ENCODE data around the gene CACNA1H.

Gene CACNA1H

DNA sequence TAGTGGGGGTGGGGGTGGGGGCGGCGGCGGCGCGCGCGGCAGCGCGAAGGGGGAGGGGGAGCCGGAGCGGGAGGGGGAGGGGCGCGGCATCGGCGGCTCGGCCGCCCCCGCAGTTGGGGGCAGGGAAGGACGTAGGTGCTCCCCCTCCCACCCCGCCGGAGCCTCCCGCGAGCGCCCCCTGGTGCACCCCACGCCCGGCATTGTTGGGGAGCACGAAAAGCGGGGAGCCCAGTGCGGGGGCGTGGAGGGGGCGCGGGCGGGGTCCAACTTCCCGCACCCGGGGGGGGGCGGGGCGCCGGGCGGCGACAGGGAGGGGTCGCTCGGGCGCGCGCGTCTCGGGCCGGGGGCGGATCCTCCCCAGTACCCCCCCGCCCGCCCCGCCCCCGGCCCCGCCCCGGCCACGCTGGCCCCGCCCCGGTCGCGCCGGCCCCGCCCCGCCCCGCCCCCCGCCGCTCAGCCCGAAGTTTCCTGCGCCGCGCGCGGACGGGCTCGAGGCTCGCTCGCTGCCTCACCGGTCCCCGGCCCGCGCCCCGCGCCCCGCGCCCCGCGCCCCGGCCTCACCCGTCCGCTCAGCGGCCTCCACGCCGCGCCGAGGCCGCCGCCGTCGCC, at the start of gene CACNA1H:
Gene CACNA1H (plus strand): TSS at position 456 of the 609 bp plus-strand sequence. CDS start 632 bp downstream, outside the sequence.
- DNase-seq: no peak

DNA sequence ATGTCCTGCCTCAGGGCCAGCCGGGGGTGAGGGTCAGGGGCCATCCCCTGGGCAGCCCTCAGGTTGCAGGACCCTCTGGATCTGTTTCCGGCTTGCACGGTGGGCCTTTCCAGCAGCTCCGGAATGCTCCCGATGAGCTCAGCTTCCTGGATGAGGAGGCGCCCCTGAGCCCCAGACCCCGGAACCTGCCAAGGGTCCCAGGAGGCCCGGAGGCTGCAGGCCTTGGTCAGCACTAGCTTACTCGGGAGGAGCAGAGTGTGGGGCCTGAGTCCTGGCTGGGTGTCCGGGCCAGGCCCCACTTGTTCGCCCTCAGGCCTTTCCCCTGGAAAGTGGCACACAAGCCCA, 49.3 kb upstream of the CACNA1H start:
- no peak for DNase-seq

DNA sequence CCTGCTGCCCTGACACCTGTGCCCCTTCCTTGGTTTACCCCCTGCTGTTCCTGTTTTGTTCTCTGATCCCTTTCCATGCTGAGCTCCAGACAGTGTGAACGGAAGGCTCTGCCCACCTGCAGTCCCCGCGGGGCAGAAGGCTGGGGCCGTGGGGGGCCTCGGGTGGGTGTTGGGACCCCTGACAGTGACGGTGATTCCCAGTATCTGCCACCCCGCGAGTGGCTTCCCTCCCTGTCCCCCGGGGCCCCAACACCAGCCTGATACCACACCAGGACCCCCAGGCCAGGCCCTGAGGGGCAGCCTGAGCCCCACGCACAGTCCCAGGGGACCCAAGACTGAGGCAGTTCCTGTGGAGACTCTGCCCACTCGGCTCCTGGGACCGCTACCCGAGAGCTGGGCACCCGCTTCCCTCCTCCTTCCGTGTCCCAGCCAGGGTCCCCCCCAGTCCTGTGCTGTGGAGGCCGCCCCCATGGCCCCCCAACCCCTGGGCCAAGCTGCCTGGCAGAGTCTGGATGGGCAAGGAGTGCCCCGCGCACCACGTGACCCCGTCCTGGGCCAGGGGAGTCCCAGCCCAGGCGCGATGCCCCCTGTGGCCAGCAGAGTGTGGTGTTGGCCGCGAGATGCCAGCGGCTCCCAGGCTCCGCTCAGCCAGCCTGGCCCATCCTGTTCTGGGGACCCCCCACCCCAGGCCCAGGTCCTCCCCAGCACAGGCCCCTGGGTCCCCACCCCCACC, 46.9 kb upstream of the CACNA1H start:
- peak; percentile 42 for DNase-seq

DNA sequence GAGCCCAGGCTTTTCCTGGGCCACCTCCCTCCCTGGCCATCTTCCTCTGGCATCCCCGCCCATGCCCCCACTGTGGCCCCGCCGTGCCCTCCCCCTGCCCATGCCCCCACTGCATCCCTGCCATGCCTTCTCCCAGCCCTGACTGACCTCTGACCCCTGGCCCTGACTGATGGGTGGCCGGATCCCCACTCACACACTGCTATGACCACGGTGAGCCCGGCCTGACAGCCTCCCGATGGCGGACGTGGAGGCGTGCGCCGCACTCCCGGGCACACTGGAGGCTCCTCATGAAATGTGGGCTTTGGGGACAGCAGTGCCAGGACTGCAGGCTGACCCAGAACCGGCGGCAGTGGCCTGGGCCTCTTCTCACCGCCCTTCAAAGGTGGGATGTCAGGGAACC, 46.2 kb upstream of the CACNA1H start:
- DNase-seq: no peak

DNA sequence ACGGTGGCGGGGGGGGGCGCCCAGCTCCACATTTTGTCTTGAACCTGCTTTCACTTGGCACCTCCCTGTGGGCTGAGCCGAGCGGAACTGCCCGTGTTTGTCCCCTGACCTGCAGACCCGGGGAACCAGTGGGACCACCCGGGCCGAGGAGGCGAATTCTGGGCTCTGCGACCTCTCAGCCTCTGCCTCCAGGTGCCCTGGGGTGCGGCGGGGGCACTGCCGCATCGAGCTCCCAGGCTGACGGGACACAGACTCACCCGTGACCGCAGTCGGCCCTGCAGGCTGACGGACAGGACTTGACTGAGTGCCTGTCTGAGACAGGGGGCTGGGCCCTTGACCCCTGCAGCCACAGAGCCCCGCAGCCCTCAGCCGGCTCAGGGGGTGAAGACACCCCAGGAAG, 45.8 kb upstream of the CACNA1H start:
- DNase-seq: no peak

DNA sequence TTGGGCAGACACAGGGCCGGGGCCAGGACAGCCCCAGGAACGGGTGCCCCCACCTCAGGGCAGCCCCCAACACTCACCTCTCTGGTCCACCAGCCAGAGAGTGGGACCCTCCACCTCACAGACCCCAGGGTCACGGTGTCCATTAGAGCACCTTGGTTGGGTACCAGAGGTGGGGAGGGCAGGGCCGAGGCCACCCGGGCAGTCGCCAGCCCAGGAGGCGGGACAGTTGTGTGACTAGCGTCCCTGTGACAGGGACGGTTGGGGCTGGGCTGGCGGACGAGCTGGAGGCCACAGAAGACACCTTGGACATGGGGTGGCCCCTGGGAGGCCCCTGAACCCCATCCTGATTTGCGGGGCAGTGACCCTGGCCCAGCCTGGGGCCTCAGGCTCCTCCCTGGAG, 45.2 kb upstream of the CACNA1H start:
- DNase-seq: no peak

DNA sequence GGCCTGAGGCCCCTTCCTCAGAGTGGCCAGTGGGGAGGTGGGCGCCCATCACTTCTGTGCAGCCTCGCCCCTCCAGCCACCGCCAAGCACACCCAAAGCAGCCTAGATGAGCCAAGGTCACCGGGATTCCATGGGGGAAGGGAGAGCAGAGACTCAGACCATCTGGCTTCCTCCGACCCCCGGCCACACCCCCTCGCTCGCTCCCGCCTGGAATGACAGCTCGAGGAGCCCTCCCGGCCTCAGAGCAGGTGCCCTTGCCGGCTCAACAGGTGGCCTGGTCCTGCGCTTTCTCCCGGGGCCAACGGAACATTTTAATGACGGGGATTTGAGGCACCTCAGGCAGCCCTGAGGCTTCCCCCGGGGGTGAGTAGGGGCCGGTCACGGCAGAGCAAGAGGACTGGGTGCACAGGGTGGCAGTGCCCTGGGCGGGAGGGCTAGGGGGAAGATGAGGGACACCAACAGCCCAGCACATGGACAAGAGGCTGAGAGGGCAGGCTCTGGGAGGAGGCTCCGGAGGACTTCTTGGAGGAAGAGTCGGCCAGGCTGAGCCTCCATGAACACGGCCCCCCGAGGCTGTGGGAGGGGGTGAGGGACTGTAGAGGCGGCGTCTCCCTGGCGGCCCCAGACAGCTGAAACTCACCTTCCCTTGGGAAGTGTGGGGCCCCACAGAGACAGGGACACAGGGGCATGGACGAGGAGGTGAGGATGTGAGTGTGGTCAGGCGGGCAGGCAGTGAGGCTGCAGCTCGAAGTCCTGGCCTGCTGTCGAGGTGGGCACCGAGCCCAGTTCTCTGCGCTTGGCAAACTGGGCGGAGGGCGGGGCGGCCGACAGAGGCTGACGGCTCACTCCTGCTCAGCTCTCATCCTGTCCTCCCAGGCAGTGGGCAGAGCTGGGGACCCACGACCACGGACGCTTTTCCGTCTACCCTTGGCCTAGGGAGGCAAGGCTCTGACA, 44.3 kb upstream of the CACNA1H start:
- DNase-seq: no peak

DNA sequence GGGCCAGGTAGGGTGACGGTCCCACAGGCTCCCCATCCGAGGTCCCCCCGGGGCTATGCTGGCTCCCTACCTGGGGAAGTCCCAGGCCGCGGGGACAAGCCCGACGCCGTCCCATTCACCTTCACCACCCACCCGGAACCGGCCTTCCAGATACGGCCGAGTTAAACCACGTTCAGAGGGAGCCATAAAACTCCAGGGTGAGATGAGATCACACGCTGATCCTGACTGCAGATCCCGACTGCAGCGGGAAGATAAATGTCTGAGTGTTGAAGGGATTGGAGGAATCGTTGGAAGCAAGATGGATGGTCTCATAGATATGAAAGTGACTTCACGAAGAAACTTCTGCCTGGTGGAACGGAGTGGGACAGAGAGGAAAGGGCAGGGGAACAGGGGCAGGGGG, 43.3 kb upstream of the CACNA1H start:
- no peak for DNase-seq

DNA sequence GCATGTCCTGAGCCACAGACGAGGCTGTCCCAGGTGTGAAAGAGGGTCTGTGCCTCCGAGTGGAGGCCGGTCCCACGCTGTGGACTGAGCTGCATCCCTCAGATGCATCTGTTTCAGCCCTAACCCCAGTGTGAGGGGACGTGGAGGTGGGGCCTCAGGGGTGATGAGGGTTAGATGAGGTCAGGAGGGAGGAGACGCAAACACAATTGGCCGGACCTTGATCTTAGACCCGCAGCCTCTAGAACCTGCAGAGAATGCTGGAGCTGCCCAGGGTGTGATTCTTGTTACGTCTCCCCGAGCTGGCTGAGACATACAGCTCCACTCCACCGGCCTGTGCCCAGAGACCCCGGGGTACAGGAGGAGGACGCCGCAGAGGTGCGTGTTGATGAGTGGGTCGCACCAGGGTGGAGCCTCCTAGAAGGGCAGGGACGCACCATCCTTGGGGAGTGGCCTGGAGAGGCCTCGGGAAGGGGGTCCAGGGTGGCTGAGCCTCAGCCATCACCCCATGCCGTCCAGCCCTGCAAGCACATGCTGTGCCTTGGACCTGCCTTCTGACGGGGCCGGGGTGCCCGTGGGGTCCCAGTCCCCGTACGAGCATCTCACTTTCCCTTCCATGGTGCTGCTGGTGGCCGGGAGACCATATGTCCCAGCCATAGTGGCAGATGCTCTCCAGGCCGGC, 40.3 kb upstream of the CACNA1H start:
- DNase-seq: no peak

DNA sequence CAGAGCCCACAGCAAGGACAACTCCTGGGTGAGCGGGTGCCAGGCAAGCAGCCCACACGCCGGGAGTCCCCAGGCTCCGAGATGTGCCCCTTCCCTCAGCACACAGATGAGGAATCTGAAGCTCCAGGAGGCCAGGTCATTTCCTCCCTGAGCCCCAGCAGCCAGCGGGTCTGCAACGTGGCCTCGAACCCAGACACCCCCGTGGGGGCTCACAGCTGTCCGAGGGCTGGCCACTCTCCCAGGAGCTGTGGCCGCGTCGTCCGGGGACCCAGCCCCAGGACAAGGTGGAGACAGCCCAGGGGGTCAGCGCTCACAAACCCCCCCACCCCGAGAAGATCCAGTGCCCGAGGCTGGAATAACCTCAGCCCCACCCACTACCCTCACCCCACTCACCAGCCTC, 39.4 kb upstream of the CACNA1H start:
- no peak for DNase-seq

DNA sequence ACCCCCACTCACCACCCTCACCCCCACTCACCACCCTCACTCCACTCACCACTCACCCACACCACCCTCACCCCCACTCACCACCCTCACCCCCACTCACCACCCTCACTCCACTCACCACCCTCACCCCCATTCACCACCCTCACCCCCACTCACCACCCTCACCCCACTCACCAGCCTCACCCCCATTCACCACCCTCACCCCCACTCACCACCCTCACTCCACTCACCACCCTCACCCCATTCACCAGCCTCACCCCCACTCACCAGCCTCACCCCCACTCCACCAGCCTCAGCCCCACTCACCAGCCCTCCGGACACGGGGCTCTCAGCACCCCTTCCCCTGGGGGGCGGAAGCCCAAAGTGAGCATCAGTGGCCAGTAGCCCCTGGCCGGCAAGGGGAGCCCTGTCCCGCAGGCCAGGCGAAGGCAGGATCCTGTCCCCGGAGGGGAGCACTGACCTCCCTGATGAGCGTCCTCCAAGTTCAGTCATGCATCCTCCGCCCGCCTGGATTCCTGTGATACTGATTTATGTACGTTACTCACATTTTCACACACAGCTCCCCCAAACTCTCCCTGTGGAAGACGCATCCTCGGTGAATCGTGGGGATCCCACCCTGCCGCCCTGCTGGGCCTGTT, 38.9 kb upstream of the CACNA1H start:
- DNase-seq: no peak

DNA sequence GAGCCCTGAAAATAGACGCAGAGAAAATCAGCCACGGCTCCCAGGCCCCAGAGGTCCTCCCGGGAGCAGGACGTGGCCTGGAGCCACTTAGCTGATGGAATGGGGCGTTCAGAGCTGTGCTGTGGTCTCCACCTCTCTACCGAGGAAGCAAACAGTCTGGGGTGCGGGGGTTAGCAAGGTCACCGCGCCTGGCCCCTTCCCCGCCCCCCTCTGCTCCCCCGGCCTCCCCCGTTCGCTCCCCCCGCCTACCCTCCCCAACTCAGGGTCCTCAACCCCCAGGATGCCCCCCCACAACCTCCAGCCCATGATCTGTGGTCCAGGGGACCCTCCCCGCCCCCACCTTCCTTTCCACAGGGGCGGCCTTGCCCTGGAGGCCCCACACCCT, 36.2 kb upstream of the CACNA1H start:
- DNase-seq: no peak

DNA sequence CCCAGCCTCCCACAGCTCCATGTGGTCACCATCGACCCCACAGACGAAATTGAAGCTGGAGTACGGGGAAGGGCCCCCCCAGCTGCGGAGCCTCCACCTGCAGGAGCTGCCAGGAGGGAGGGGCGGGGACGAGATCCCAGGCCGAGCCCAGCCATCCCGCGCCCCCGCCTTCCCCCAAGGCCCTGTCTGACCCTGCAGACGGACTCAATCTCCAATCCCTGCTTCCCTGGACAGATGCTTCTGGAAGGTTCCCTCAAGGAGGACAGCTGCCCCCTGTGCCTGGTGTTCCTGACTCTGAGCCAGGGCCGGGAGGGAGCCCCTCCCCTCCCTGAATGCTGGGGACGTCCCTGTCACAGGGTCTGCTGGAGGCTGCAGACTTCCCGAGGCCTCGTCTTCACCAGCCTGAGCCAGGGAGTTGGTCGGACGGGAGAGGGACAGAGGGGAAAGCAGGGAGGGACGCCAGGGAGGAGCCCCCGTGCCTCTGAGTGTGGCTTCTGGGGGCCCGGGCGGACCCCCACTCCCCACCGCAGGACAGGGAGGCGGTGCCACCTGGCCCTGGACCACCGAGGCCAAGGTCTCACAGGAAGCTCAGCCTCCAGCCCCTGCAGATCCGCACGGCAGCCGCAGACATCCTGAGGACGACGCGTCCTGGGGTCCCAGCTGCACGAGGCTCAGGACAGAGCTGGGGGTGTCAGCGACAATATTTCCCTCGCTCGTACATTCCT, 35.6 kb upstream of the CACNA1H start:
- DNase-seq: no peak

DNA sequence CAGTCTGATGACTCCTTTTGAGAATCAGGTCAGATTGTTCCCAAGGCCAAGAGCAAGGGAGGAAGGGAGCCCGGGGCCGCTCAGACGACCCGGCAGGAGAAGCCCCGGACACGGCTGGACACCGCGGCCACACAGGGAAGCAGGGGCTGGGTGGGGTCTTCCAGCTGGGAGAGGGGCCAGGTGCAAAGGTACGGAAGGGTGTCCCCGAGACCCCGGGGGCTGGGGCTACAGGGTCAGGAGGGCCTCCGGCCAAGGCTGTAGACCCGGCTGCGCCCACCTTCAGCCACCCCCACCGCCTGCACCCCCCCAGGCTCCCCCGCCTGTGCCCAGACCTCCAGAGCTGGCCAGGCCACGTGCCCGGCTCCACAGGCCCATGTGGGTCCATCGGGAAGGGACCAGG, 35.0 kb upstream of the CACNA1H start:
- no peak for DNase-seq

DNA sequence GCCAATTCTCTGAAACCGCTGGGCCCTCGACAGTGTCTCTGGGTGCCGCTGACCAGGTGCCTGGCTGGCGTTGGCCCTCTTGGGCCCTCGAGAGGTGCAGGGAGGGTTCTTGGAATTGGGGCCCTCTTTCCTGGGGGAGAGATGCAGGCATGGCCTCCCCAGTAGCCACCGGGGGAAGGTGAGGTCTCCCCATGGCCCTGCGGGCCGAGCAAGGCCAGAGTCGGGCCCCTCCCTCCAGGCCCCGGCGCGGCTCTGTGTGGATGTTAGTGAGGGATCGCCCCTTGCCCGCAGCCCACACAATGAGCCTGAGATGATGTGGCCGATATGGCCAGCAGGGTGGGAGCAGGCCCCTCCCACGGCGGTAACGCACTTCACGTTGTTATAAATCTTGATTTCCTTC, 33.8 kb upstream of the CACNA1H start:
- DNase-seq: no peak

DNA sequence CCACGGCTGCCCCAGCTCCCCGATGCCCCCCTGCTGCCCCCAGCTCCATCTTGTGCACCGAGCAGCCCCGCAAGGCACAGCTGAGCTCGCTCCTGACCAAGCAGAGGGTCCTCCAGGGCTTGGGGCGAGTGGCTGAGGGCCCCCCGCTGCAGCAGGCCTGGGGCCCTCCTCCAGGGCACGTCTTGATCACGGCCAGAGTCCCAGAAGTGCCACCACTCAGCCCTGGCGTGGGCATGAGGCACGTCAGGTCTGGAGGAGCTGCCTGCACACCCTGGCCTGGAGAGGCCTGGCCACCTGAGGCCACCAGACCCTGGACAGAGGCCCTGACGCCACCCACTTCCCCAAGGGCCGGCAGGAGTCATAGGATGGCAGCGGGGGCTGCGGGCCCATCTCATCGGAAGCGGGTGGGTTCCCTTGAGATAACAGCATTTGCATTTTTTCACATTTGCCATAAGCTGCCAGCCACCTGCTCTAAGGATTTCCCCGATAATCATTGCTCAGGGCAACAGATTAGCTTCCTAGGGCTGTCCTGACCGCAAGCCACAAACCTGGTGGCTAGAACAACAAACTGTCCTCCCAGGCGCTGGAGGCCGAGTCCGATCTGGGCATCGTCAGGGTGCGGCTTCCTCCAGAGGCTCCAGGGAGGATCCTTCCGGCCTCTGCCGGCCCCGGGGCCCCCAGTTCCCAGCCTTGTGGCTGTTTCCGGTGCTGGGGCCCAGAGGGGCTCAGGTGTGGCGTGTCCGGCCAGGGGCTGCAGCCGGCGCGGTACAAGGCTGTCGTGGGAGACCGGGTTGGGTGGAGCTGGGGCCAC, 32.9 kb upstream of the CACNA1H start:
- DNase-seq: no peak

DNA sequence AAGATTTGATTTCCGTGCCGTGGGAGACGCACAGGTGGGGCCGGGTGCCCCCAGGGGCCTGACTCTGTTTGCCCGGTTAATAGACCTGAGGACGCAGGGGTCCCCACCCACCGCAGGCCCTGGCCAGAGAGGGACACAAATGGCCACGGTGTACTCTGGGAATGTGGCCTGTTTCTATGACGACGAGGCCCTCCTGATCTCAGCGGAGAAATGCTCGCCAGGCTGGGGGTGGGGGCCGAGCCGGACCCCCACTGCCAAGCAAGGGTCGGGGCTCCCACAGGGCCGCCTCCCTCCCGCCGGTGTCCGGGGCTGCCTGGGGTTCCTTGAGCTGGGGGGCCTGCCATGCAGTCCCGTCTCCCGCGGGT, 32.3 kb upstream of the CACNA1H start:
- DNase-seq: no peak

DNA sequence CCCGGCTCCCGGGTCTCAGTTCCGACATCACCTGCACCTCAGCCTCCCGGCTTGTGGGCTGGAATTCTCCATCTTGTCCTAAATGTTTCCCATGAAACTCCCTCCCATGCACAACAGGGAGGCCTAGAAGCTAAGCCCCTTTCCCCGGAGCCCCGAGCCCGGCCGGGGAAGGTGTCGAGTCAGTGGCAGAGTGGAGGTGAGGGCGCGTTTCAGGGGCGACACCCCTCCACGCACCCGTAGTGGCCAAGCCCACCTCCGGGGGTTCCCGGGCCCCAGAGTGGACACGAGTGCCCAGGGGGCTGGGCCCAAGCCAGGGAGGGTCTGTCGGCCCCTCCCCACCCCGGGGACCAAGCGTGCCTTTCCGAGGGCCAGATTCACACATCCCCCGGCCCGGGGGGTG, 31.9 kb upstream of the CACNA1H start:
- no peak for DNase-seq

DNA sequence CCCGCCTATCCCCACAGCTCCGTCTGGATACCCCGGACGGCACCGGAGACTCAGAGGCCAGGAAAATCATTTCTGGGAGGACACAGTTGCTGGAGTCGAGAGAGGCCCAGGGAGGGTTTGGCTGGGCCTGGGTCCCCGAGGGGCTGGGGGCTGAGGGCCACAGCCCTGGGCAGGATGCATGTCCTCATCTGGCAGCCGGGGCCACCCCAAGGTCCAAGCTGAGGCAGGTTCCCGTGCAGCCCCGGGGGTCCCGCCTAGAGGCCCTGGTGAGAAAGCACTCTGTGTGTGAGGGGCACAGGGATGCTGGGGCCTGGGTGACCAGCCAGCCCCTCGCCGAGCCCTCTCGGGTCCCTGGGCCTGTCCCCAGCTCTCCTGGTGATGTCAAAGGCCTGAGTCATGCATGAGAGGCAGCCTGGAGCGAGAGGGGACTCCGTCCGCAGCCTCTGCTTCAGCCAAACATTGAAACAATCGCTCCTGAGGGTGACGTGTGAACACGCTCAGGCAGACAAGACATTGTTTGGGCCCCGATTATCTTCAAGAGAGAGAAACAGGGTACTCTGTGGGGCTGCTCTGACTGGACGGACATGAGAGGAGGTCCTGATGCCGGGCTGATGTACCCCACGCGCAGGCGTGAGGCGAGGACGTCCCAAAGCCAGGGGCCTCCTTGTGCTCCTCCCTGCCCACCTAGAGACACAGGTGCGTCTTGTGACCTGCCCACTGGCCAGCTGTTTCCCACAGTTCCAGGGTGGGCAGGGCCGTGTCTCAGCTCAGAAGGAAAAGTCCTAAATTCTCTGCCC, 31.1 kb upstream of the CACNA1H start:
- DNase-seq: no peak

DNA sequence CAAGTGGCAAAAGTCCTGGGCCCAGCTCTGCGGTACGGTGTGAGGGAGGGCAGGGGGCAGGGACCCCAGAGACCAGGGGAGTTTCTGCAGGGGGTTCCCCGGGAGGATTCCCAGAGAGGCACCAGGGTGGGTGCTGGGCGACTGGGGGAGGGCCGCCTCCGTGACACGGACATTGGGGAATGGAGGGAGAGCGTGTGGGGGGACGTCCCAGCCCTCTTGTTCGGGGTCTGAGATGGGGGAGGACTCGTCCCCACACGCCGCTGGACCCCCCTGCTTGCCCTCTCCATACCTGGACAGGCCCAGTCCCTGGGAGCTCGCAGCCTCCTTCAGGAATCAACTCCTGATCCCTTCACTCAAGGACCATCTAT, 30.5 kb upstream of the CACNA1H start:
- DNase-seq: no peak

All from T1000 (cell line).